ENCODE data around the gene TBXA2R. TPM values are rescaled to one million over a fixed set of nuclear protein-coding genes. Genes with fewer than 3 reads are reported as not detected.

The TBXA2R gene
- total and polyA plus RNA-seq, 4 donors, result 1.7 to 6.0 (median 5.4) TPM

DNA sequence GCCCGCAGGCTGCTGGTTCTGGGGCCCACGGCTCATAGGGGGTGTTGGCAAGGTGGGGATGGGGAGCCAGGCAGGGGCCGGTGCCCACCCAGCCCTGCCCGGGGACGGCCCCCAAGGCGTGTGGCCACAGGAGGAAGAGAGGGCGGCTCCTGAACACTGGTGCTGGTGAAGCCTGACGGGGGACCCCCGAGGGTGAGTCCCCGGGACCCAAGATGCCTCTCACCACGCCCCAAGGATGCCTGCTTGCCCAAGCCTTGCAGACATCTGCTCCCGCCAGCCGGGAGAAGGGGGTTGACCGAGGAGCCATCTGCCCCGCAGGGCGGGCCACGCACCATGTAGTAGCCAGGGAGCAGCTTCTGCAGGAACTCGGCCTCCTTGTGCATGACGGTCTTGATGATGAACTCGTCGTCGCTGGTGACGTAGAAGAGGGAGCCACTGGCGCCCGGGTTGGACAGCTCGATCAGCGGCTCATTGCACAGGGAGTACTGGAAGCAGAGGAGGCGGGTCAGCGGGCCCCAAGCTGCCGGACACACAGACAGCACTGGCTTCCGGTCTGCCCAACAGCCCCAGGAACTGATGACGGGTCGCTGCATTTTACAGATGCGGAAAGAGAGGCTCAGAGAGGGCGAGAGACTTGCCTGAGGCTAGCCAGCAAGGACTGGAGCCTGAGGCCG, 49.5 kb upstream of the TBXA2R start:
- WGBS, result 94% methylated on average over 36 of the region's 36 CpGs
- Histone ChIP-seq H3K4me1 (ENCODE audit: control insufficient read depth in 4 of 4, insufficient read depth in 4 of 4, low read length in 3 of 4) (peaks cover 7 to 30% (median 24%) of the 10 kb centered on the region in 4 donors), H3K27ac (ENCODE audit: low read depth in 1 of 2, low read length in 2 of 2) (no peak overlapping the region), H3K27me3 (ENCODE audit: control insufficient read depth in 4 of 4, insufficient read depth in 4 of 4, low read length in 3 of 4) (no peaks in the 10 kb centered on the region), H3K4me3 (ENCODE audit: low read depth in 1 of 3, low read length in 3 of 3) (no peak overlapping the region), H3K9me3 (ENCODE audit: control insufficient read depth in 4 of 4, low read length in 3 of 4) (no peaks in the 10 kb centered on the region), H3K36me3 (ENCODE audit: control insufficient read depth in 4 of 4, insufficient read depth in 3 of 4, low read depth in 1 of 4, low read length in 3 of 4) (peaks cover 0 to 19% (median 8%) of the 10 kb centered on the region in 4 donors), H3K9ac (ENCODE audit: low read depth in 1 of 2, low read length in 2 of 2) (no peak overlapping the region)
- no peak for TF ChIP-seq FOXA2 (IDR thresholded peaks at IDR 0.05)
- no peak for TF ChIP-seq MAX (IDR thresholded peaks at IDR 0.05)
- TF ChIP-seq, protein P1, sequence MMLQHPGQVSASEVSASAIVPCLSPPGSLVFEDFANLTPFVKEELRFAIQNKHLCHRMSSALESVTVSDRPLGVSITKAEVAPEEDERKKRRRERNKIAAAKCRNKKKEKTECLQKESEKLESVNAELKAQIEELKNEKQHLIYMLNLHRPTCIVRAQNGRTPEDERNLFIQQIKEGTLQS (IDR thresholded peaks at IDR 0.05), result no peak
- TF ChIP-seq RAD21 (IDR thresholded peaks at IDR 0.05), result no peak
- TF ChIP-seq, protein P2, sequence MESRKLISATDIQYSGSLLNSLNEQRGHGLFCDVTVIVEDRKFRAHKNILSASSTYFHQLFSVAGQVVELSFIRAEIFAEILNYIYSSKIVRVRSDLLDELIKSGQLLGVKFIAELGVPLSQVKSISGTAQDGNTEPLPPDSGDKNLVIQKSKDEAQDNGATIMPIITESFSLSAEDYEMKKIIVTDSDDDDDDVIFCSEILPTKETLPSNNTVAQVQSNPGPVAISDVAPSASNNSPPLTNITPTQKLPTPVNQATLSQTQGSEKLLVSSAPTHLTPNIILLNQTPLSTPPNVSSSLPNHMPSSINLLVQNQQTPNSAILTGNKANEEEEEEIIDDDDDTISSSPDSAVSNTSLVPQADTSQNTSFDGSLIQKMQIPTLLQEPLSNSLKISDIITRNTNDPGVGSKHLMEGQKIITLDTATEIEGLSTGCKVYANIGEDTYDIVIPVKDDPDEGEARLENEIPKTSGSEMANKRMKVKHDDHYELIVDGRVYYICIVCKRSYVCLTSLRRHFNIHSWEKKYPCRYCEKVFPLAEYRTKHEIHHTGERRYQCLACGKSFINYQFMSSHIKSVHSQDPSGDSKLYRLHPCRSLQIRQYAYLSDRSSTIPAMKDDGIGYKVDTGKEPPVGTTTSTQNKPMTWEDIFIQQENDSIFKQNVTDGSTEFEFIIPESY (IDR thresholded peaks at IDR 0.05), result no peak
- TF ChIP-seq EGR1 (IDR thresholded peaks at IDR 0.05; ENCODE audit: low read depth in 2 of 2), result no peak
- TF ChIP-seq GABPA (IDR thresholded peaks at IDR 0.05 in 1 of 2, conservative IDR thresholded peaks at IDR 0.05 in 1 of 2), result no peak
- DNase-seq (ENCODE audit: low spot score), result no peak

DNA sequence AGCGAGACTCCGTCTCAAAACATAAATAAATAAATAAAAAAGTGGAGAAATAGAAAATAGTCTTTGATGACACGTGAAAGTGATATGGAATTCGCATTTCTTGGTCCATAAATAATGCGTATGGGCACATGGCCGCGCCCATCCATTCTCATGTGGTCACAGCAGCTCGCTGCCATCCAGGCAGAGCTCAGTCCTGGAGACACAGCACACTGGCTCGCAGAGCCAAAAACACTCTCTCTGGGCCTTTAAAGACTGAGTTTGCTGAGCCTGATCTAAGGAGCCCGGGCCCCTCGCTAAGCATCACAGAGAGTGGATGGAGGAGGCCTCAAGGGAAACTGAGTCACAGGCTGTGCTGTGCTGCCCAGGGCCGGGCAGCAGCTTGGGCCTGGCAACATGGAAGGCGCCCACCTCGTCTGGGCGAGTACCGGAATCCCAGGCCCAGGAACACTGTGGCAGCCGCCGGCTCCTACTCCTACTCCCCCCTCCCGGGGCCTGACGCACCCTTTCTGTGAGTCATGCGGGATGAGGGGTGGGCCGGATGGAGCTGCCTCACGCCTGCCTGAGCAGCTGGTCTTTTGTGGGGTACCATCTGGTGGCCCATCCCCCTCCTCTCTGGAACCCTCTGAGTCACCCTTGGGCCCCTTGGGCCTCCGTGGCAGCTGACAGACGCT, 48.9 kb upstream of the TBXA2R start:
- Histone ChIP-seq H3K36me3 (ENCODE audit: control insufficient read depth in 4 of 4, insufficient read depth in 3 of 4, low read depth in 1 of 4, low read length in 3 of 4) (peaks cover 0 to 19% (median 8%) of the 10 kb centered on the region in 4 donors), H3K9me3 (ENCODE audit: control insufficient read depth in 4 of 4, low read length in 3 of 4) (no peaks in the 10 kb centered on the region), H3K4me1 (ENCODE audit: control insufficient read depth in 4 of 4, insufficient read depth in 4 of 4, low read length in 3 of 4) (peaks cover 7 to 30% (median 24%) of the 10 kb centered on the region in 4 donors), H3K27ac (ENCODE audit: low read depth in 1 of 2, low read length in 2 of 2) (no peak overlapping the region), H3K4me3 (ENCODE audit: low read depth in 1 of 3, low read length in 3 of 3) (no peak overlapping the region), H3K27me3 (ENCODE audit: control insufficient read depth in 4 of 4, insufficient read depth in 4 of 4, low read length in 3 of 4) (no peaks in the 10 kb centered on the region), H3K9ac (ENCODE audit: low read depth in 1 of 2, low read length in 2 of 2) (no peak overlapping the region)
- DNase-seq (ENCODE audit: low spot score), result no peak
- 93% methylated on average over 25 of the region's 25 CpGs for WGBS
- TF ChIP-seq CTCF (IDR thresholded peaks at IDR 0.05; ENCODE audit: low read depth, low read length, missing input control) (no peak), FOXA2 (IDR thresholded peaks at IDR 0.05) (no peak), JUND (IDR thresholded peaks at IDR 0.05) (no peak)

- H3K9ac ChIP-seq (ENCODE audit: low read depth in 1 of 2, low read length in 2 of 2), result no peak overlapping the region
- no peak overlapping the region for H3K27ac ChIP-seq (ENCODE audit: low read depth in 1 of 2, low read length in 2 of 2)
- WGBS, result 97% methylated on average over 20 of the region's 20 CpGs
- H3K4me3 ChIP-seq (ENCODE audit: low read depth in 1 of 3, low read length in 3 of 3), result no peak overlapping the region
- no peaks in the 10 kb centered on the region for H3K27me3 ChIP-seq (ENCODE audit: control insufficient read depth in 4 of 4, insufficient read depth in 4 of 4, low read length in 3 of 4)
- H3K4me1 ChIP-seq (ENCODE audit: control insufficient read depth in 4 of 4, insufficient read depth in 4 of 4, low read length in 3 of 4), result peaks cover 9 to 26% (median 20%) of the 10 kb centered on the region in 4 donors
- H3K9me3 ChIP-seq (ENCODE audit: control insufficient read depth in 4 of 4, low read length in 3 of 4), result no peaks in the 10 kb centered on the region
- H3K36me3 ChIP-seq (ENCODE audit: control insufficient read depth in 4 of 4, insufficient read depth in 3 of 4, low read depth in 1 of 4, low read length in 3 of 4), result peaks cover 0 to 17% (median 8%) of the 10 kb centered on the region in 4 donors
- DNase-seq (ENCODE audit: low spot score), result no peak
- no peak for TF ChIP-seq SP1 (IDR thresholded peaks at IDR 0.05)
- no peak for TF ChIP-seq HNF4G (IDR thresholded peaks at IDR 0.05)
- no peak for TF ChIP-seq CTCF (IDR thresholded peaks at IDR 0.05; ENCODE audit: low read depth, low read length, missing input control)
- no peak for TF ChIP-seq EGR1 (IDR thresholded peaks at IDR 0.05; ENCODE audit: low read depth in 2 of 2)
- TF ChIP-seq, protein P1 (IDR thresholded peaks at IDR 0.05), result no peak
- TF ChIP-seq YY1 (IDR thresholded peaks at IDR 0.05), result no peak
- no peak for TF ChIP-seq MAX (IDR thresholded peaks at IDR 0.05)
- no peak for TF ChIP-seq TAF1 (conservative IDR thresholded peaks at IDR 0.05)
- no peak for TF ChIP-seq JUND (IDR thresholded peaks at IDR 0.05)
- TF ChIP-seq RAD21 (IDR thresholded peaks at IDR 0.05), result no peak
- TF ChIP-seq, protein P2 (IDR thresholded peaks at IDR 0.05), result no peak
These were observed 47.3 kb upstream of the TBXA2R start for GRCh38 chr19:3653865-3654513.

Data from liver (tissue), 9 donors.